Measurements from ENCODE around the gene METTL9. TPM values are rescaled to one million over a fixed set of nuclear protein-coding genes. Genes with fewer than 3 reads are reported as not detected.
"Not testable (repeated sequence)": the region's sequence is repeated elsewhere in the genome, so short reads cannot be mapped to it uniquely, and the experiment has no call there.

Gene METTL9
- total RNA-seq, 1 experiment from 2014 or later: 120 TPM

GRCh38 chr16:21663889-21664647, 64.7 kb downstream of the METTL9 start, which contains the start of gene OTOA:
Gene OTOA, plus strand, starts transcription at chr16:21663968. Its CDS starts 14,547 bp downstream, at chr16:21678515.
- DNase-seq (ENCODE audit: low read depth): no peak

DNA sequence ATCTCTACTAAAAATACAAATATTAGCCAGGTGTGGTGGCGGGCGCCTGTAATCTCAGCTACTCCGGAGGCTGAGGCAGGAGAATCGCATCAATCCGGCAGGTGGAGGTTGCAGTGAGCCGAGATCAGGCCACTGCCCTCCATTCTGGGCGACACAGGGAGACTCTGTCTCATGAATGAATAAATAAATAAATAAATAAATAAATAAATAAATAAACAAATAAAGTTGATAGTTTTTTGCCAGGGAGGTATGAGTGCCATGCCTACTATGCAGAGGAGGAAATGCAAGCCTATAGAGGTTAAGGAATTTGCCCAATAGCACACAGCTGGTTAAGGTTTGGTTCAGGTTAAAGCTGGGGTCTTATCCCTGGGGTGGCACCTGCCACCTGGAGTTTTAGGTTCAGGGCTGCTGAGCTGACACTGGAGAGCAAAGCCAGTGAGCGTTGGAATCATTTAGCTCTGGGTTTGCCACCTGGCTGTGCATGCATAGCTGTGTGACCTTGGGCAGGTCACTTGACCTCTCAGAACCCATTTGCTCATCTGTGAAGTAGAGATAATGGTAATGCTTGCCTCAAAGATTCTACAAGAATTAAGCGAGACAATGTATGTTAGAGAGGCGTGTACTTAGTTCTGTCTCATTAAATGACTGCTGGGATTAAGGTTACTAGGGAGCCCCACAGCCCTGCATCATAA, 65.6 kb downstream of the METTL9 start:
- no peak for DNase-seq (ENCODE audit: low read depth)

- DNase-seq (ENCODE audit: low read depth): peak; percentile 18
These were observed 67.4 kb downstream of the METTL9 start for GRCh38 chr16:21666772-21667171.

DNA sequence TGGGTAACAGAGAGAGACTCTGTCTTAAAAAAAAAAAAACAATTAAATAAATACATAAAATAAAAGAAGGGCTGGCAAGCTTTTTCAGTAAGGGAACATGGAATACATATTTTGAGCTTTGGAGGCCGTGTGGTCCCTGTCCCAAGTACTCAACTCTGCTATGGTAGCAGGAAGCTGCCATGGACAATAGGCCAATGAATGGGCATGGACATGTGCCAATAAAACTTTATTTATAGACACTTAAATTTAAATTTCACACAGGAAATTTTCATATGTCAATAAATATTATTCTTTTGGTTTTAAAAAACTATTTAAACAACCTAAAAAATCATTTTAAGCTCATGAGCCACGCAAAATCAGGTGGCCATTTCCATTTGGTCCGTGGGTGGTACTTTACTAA, 68.2 kb downstream of the METTL9 start:
- DNase-seq (ENCODE audit: low read depth): no peak

DNA sequence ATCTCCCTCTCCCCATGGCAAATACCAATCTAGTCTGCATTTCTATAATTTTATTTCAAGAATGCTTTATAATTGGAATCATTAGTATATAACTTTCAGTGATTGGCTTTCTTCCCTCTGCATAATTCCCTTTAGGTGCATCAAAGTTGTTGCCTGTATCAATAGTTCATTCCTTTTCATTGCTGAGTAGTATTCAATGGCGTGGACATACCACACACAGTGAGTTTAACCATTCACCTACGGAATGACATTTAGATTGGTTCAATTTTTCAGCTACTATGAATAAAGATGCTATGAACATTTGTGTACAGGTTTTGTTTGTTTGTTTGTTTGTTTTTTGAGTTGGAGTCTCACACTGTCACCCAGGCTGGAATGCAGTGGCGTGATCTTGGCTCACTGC, 74.1 kb downstream of the METTL9 start:
- DNase-seq (ENCODE audit: low read depth): no peak

- peak; percentile 45 for DNase-seq (ENCODE audit: low read depth)
These were observed 75.1 kb downstream of the METTL9 start for GRCh38 chr16:21674456-21674855.

DNA sequence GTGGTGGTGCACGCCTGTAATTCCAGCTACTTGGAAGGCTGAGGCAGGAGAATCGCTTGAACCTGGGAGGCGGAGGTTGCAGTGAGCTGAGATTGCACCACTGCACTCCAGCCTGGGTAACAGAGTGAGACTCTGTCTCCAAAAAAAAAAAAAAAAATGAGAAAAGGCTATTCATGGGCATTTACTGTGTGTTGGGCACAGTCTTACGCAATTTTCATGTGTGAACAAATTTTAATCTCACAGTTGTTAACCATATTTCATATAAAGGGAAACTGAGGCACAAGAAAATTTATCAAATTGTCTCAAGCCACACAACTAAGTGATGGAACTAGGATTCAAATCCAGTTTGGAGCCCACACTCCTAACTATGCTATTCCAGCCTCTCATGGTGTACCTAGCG, 81.3 kb downstream of the METTL9 start:
- not testable (repeated sequence) for DNase-seq (ENCODE audit: low read depth)

DNA sequence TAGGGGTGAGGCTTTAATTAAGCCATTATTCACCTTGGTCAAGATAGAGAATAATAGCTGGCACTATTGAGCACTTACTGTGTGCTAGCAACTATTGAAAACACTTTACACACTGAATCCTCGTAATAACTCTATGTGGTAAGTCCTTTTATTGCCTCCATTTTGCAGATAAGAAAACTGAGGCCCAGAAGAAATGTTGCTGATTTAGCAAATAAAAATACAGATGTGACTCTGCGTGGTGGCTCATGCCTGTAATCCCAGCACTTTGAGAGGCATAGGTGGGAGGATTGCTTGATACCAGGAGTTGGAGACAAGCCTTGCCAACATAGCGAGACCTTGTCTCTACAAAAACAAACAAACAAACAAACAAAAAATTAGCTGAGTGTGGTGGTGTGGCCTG, 83.8 kb downstream of the METTL9 start:
- DNase-seq (ENCODE audit: low read depth): no peak

GRCh38 chr16:21684199-21684598, 84.8 kb downstream of the METTL9 start:
- DNase-seq (ENCODE audit: low read depth): no peak

DNA sequence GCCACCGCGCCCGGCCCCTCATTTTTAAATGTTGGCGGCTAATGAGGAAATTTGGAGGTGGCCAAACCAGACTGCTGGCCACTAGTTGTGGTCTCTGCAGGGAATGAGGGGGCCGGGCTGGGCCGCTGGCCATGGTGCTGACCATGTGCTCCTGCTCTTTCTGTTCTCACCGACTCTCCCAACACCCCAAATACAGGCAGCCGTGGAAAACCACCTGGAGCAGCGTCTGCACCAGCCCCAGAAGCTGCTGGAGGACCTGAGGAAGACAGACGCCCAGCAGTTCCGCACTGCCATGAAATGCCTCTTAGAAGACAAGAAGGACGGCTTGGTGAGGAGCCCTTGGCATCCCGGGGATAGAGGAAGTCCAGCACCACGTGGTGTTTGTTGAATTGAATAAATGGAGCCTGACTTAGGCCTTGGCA, 85.7 kb downstream of the METTL9 start:
- DNase-seq (ENCODE audit: low read depth): no peak

- no peak for DNase-seq (ENCODE audit: low read depth)
These were observed 89.7 kb downstream of the METTL9 start for GRCh38 chr16:21689107-21689506.

- DNase-seq (ENCODE audit: low read depth): not testable (repeated sequence)
These were observed 91.6 kb downstream of the METTL9 start for GRCh38 chr16:21690967-21691366.

- no peak for DNase-seq (ENCODE audit: low read depth)
These were observed 95.2 kb downstream of the METTL9 start for GRCh38 chr16:21694609-21695008.

- no peak for DNase-seq (ENCODE audit: low read depth)
These were observed 97.7 kb downstream of the METTL9 start for GRCh38 chr16:21697032-21697431.

GRCh38 chr16:21698169-21699032, 99.0 kb downstream of the METTL9 start:
- no peak for DNase-seq (ENCODE audit: low read depth)

DNA sequence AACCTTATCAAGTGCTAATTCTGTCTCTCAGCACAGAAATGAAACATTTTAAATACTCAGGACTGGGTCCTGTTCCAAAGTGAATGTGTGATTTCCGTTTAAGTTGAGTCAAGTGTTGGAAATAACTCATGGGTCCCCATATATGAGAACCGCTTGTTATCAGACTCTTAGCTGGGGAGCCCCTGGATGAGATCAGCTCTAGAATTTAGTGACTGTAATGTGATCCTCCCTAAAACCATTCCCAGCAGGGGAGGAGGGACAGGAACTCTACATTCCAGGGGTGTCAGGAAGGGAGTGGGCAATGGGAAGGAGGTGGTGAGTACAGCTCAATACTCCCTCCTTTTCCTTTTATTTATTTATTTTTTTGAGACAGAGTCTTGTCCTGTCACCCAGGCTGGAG, 101.9 kb downstream of the METTL9 start:
- DNase-seq (ENCODE audit: low read depth): no peak

DNA sequence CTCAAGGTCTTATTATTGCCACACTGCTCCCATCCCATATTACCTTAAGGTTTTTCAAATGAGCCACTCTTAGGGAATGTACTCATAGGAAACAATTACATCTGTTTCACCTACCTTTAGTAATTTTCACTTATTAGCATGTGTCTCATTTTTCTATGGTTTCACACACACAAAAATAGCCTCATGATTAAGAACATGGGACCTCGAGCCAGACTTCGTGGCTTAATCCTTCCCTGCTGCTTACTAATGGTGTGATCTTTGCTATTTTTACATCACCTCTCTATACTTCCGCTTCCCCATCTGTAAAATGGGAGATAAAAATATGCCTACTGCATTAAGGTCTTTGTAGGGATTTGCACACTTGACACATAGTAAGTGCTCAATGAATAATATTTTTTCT, 102.9 kb downstream of the METTL9 start:
- no peak for DNase-seq (ENCODE audit: low read depth)

DNA sequence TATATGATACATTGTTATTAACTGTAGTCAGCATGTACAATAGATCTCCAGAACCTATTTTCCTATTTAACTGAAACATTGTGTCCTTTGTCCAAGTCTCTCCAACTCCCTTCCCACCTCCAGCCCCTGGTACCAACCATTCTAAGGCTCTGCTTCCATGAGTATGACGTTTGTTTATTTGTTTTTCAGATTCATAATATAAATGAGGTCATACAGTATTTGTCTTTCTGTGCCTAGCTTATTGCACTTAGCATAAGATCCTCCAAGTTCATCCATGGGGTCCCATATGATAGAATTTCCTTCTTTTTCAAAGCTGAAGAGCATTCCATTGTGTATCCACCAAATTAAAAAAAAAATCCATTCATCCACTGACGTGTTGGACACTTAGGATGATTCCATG, 103.8 kb downstream of the METTL9 start:
- DNase-seq (ENCODE audit: low read depth): no peak

DNA sequence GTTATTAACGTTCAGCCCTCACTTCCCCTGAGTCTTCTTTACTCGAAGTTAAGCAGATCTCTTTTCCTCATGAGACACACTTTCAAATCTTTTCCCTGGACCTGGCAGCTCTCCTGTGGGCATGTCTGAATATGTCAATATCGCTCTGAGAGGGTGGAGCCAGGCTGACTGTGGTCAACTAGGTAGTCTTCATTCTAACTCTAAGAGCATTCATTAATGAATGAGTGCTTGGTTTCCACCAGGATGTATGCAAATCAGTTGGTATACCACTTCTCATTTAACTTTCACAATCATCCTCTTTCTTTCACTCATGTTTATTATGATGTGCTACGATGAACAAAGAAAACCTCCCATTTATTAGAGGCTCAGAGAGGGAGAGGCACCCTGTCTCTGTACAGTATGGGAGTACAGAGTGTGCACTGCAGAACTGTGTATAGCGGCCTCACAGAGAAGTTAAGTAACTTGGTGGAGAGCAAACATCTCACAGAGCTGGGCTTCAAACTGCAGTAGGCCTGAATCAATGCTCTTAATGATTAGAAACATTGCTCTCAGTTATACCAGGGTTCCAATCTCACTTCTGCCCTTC, 104.3 kb downstream of the METTL9 start:
- no peak for DNase-seq (ENCODE audit: low read depth)

GRCh38 chr16:21704266-21704665, 104.9 kb downstream of the METTL9 start:
- DNase-seq (ENCODE audit: low read depth): no peak

- DNase-seq (ENCODE audit: low read depth): no peak
These were observed 105.4 kb downstream of the METTL9 start for GRCh38 chr16:21704733-21705132.

All from RPMI7951 (cell line).